ENCODE measurements around the gene GPX2. TPM values are rescaled to one million over a fixed set of nuclear protein-coding genes. Genes with fewer than 3 reads are reported as not detected.
A peak's percentile ranks its signal among the peaks of the same experiment; 100 is the strongest.

Gene GPX2
- total RNA-seq (not detected), polyA plus RNA-seq (under 1 TPM in 1 of 3 donors, not detected in 2; 0.26 TPM)
- long read RNA-seq, donor 1, result 0 reads
- long read RNA-seq, donor 2, result 0 reads

- intact Hi-C loops (cut with DNase I; ENCODE audit: low total_unique reads), result no loop called here
- WGBS, 5 donors, result 88 to 90% (median 90%) methylated on average over 13 of the region's 13 CpGs
- H3K9me3 ChIP-seq, result no peaks in the 10 kb centered on the region
- peaks cover 0 to 90% (median 11%) of the 10 kb centered on the region in 6 donors for H3K36me3 ChIP-seq
- no peak within 1 kb of the TSS for H3K27ac ChIP-seq
- no peak within 1 kb of the TSS for H3K4me3 ChIP-seq
- peaks cover 0 to 34% (median 6%) of the 10 kb centered on the region in 6 donors for H3K4me1 ChIP-seq
- no peaks in the 10 kb centered on the region for H3K27me3 ChIP-seq (replicated peaks in 1 of 7)
- TF ChIP-seq CTCF (IDR thresholded peaks at IDR 0.05 in 8 of 11, conservative IDR thresholded peaks at IDR 0.05 in 3 of 11) (no peak), POLR2AphosphoS5 (IDR thresholded peaks at IDR 0.05) (peak in 2 of 3 donors; percentile 11 to 25)
- DNase-seq, result peak; percentile 59
Measured at GRCh38 chr14:64942531-64943111, at the start of gene GPX2. TSS of gene GPX2 (minus strand) at chr14:64942745. CDS start at chr14:64942726, 19 bp downstream.

DNA sequence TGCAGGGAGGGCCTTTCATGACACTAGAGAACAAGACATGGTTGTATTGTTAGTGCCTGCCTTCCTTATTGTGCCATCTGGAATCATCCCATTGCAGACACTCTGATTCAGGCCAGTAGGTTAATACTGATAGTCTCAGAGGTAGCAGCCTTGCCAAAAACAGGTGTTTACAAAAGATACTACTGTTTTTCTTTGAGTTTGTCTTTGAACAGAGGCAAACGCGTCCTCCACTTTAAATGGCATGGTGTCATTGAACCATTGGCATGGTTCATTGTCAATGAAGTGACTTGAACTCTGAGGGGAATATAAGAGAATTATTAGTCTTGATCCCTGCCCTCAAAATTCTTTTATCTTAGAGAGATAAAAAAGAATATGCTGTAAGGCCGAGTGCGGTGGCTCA is 48.4 kb upstream of the GPX2 start:
- WGBS, 5 donors, result 94 to 97% (median 96%) methylated on average over 4 of the region's 4 CpGs
- peak overlapping the region in 2 of 8 donors; percentile 55 to 92 for H3K27ac ChIP-seq

DNA sequence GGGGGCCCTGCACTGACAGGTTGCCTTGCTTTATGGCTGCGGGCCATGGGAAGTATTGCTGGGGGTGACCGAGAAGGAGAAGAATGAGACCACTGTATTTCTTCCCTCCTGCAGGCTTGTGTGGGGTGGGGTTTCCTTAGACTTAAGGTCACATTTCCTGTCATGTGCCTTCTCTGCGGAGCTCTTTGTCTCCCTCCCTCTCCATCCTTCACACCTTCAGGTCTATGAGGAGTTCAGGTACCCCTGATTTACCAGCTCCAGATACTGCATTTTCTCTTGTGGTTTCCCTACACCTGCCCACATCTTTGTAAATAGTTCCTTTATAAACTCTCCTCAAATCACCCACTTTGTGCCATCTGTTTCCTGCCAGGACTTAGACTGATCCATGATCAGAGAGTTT is 47.8 kb upstream of the GPX2 start:
- WGBS, 5 donors, result 9 to 21% (median 15%) methylated on average over 3 of the region's 3 CpGs
- Histone ChIP-seq H3K9me3 (no peaks in the 10 kb centered on the region), H3K27me3 (replicated peaks in 1 of 7) (no peaks in the 10 kb centered on the region), H3K4me3 (no peak overlapping the region), H3K36me3 (no peaks in the 10 kb centered on the region), H3K4me1 (peaks cover 7 to 78% (median 56%) of the 10 kb centered on the region in 6 donors), H3K27ac (peak overlapping the region in 4 of 8 donors; percentile 16 to 92 (median 44))
- TF ChIP-seq POLR2A (IDR thresholded peaks at IDR 0.05) (no peak), CTCF (IDR thresholded peaks at IDR 0.05 in 8 of 11, conservative IDR thresholded peaks at IDR 0.05 in 3 of 11) (no peak), POLR2AphosphoS5 (IDR thresholded peaks at IDR 0.05) (no peak)
- intact Hi-C loops (cut with DNase I; ENCODE audit: low total_unique reads), result no loop called here
- DNase-seq, result no peak

More for the DNA sequence above, 48.4 kb upstream of the GPX2 start:
- H3K4me3 ChIP-seq, result no peak overlapping the region
- no peaks in the 10 kb centered on the region for H3K9me3 ChIP-seq
- no peaks in the 10 kb centered on the region for H3K27me3 ChIP-seq (replicated peaks in 1 of 7)
- H3K36me3 ChIP-seq, result no peaks in the 10 kb centered on the region
- no peak for TF ChIP-seq POLR2AphosphoS5 (IDR thresholded peaks at IDR 0.05)
- DNase-seq, result no peak
- intact Hi-C loops (cut with DNase I; ENCODE audit: low total_unique reads), result no loop called here
- H3K4me1 ChIP-seq, result peaks cover 7 to 76% (median 56%) of the 10 kb centered on the region in 6 donors

DNA sequence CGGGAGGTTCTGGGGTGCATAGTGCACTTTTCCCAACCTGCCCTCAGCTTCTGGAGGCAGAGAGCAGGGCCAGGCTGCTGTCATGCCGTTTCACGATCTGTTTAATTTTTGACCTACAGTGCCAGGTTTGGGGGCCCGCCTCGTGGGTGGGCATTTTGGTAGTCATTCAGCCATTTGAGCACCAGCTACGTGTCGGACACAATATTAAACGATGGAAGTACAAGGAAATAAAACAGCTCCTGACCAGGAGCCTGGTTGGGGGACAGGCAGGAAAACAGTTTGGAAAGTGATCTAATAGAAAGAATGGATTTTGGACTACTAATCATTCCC is 44.9 kb upstream of the GPX2 start:
- H3K27ac ChIP-seq, result peak overlapping the region; percentile 66 to 92 (median 88)

DNA sequence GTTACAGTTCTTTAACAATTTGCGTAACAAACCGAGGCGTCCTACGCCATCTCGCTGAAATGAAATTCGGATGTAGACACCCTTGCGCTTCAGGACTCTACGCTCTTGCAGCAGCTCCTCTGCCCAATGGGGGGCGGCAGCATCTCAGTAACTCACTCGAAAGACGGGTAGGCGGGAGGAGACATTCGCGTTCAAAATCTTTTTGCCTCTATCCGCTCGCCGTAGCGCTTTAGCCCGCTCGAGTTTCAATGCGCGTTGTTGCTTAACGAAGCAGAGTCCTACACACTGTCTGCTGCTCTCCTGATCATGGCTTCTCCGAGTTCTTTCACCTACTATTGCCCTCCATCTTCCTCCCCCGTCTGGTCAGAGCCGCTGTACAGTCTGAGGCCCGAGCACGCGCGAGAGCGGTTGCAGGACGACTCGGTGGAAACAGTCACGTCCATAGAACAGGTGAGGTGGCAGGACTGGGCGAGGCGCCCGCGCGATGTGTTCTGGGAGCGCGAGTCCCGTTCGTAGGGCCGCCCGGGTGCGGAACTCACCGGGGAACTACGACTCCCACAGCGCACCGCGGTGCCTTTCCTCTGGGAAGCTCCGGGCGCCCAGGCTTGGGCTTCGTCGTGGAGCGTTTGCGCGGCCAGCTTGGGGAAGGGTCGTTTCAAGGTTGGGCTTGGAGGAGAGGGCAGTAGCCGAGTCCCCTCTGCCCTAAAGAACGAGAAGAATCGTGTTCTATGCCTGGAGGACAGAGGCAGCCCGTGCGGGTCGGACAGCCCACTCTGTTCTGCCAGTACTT is 44.3 kb upstream of the GPX2 start, which contains the start of gene FNTB:
Gene FNTB, plus strand, starts transcription at position 248 of the 790 bp plus-strand sequence. Its CDS starts 59 bp downstream, at position 307.
- H3K27me3 ChIP-seq (replicated peaks in 1 of 7), result no peaks in the 10 kb centered on the region
- H3K27ac ChIP-seq, result peak within 1 kb of the TSS; percentile 66 to 92 (median 88)
- intact Hi-C loops (cut with DNase I; ENCODE audit: low total_unique reads), result loop anchor here (10.0 kb wide), 1 partner anchor 108 kb away; no protein-coding TSS in a partner anchor
- H3K4me3 ChIP-seq, result peak within 1 kb of the TSS; percentile 54 to 94 (median 78)
- WGBS, 5 donors, result 0 to 2% (median 0%) methylated on average over 51 to 65 of the region's 65 CpGs
- TF ChIP-seq POLR2AphosphoS5 (IDR thresholded peaks at IDR 0.05), result peak; percentile 84 to 91 (median 88)
- TF ChIP-seq POLR2A (IDR thresholded peaks at IDR 0.05), result no peak
- peak; percentile 69 to 96 (median 89) for TF ChIP-seq CTCF (IDR thresholded peaks at IDR 0.05 in 8 of 11, conservative IDR thresholded peaks at IDR 0.05 in 3 of 11)
- peaks cover 7 to 61% (median 46%) of the 10 kb centered on the region in 6 donors for H3K4me1 ChIP-seq
- no peaks in the 10 kb centered on the region for H3K9me3 ChIP-seq
- peak; percentile 99 for DNase-seq
- no peaks in the 10 kb centered on the region for H3K36me3 ChIP-seq

More for the DNA sequence above, 44.9 kb upstream of the GPX2 start:
- DNase-seq, result no peak
- peak overlapping the region; percentile 54 to 94 (median 78) for H3K4me3 ChIP-seq
- no peaks in the 10 kb centered on the region for H3K9me3 ChIP-seq
- H3K27me3 ChIP-seq (replicated peaks in 1 of 7), result no peaks in the 10 kb centered on the region
- no peak for TF ChIP-seq POLR2AphosphoS5 (IDR thresholded peaks at IDR 0.05)
- no peaks in the 10 kb centered on the region for H3K36me3 ChIP-seq
- intact Hi-C loops (cut with DNase I; ENCODE audit: low total_unique reads), result loop anchor here (10.0 kb wide), 1 partner anchor 107 kb away; no protein-coding TSS in a partner anchor
- H3K4me1 ChIP-seq, result peaks cover 7 to 66% (median 48%) of the 10 kb centered on the region in 6 donors
- 0 to 4% (median 2%) methylated on average over 8 of the region's 8 CpGs for WGBS, 5 donors
